NCI-H460 (cell line): ENCODE measurements around the gene TTC28. TPM values are rescaled to one million over a fixed set of nuclear protein-coding genes. Genes with fewer than 3 reads are reported as not detected.
"Not testable (repeated sequence)": the region's sequence is repeated elsewhere in the genome, so short reads cannot be mapped to it uniquely, and the experiment has no call there.

Experiments used
- DNase-seq: peaks from one replicate; pipeline ENCODE4 v3.0.0-alpha.2; 2016; ENCODE audit warnings: low read depth; ENCODE audit errors: extremely low read depth
- total RNA-seq: library from RNA; depleted of rRNA; stranded (reverse); fragments of >200 nt; shearing (Covaris generic); gene quantifications from 2 replicates; pipeline ENCODE4 v1.2.3, GENCODE V29; 2014

The TTC28 gene
- total RNA-seq, 1 experiment from 2014 or later, result 6.6 TPM

GRCh38 chr22:28566920-28567499, 112.6 kb downstream of the TTC28 start:
- not testable (repeated sequence) for DNase-seq

GRCh38 chr22:28563636-28564035, 116.0 kb downstream of the TTC28 start:
- no peak for DNase-seq

- no peak for DNase-seq
These were observed 117.3 kb downstream of the TTC28 start for GRCh38 chr22:28562324-28562723.

- DNase-seq, result not testable (repeated sequence)
These were observed 118.9 kb downstream of the TTC28 start for GRCh38 chr22:28560743-28561101.

- no peak for DNase-seq
These were observed 119.4 kb downstream of the TTC28 start for GRCh38 chr22:28560046-28560742.

- DNase-seq, result no peak
These were observed 122.5 kb downstream of the TTC28 start for GRCh38 chr22:28557184-28557583.

GRCh38 chr22:28553108-28553866, 126.4 kb downstream of the TTC28 start:
- not testable (repeated sequence) for DNase-seq

GRCh38 chr22:28548406-28548805, 131.2 kb downstream of the TTC28 start:
- DNase-seq, result no peak

GRCh38 chr22:28547132-28547842, 132.4 kb downstream of the TTC28 start:
- no peak for DNase-seq

- DNase-seq, result no peak
These were observed 135.2 kb downstream of the TTC28 start for GRCh38 chr22:28544431-28544868.

GRCh38 chr22:28542980-28543621, 136.5 kb downstream of the TTC28 start:
- no peak for DNase-seq

- DNase-seq, result no peak
These were observed 138.5 kb downstream of the TTC28 start for GRCh38 chr22:28541137-28541536.

GRCh38 chr22:28538922-28539321, 140.7 kb downstream of the TTC28 start:
- no peak for DNase-seq

- DNase-seq, result not testable (repeated sequence)
These were observed 149.1 kb downstream of the TTC28 start for GRCh38 chr22:28530565-28530964.

GRCh38 chr22:28529144-28529543, 150.5 kb downstream of the TTC28 start:
- DNase-seq, result not testable (repeated sequence)

GRCh38 chr22:28521451-28521850, 158.2 kb downstream of the TTC28 start:
- DNase-seq, result no peak

GRCh38 chr22:28514321-28514821, 165.3 kb downstream of the TTC28 start:
- no peak for DNase-seq

- DNase-seq, result not testable (repeated sequence)
These were observed 167.3 kb downstream of the TTC28 start for GRCh38 chr22:28512387-28512786.

- DNase-seq, result no peak
These were observed 171.7 kb downstream of the TTC28 start for GRCh38 chr22:28507896-28508295.

GRCh38 chr22:28506150-28506535, 173.5 kb downstream of the TTC28 start:
- no peak for DNase-seq
